Measurements from ENCODE around the gene TMEM107.

DNA sequence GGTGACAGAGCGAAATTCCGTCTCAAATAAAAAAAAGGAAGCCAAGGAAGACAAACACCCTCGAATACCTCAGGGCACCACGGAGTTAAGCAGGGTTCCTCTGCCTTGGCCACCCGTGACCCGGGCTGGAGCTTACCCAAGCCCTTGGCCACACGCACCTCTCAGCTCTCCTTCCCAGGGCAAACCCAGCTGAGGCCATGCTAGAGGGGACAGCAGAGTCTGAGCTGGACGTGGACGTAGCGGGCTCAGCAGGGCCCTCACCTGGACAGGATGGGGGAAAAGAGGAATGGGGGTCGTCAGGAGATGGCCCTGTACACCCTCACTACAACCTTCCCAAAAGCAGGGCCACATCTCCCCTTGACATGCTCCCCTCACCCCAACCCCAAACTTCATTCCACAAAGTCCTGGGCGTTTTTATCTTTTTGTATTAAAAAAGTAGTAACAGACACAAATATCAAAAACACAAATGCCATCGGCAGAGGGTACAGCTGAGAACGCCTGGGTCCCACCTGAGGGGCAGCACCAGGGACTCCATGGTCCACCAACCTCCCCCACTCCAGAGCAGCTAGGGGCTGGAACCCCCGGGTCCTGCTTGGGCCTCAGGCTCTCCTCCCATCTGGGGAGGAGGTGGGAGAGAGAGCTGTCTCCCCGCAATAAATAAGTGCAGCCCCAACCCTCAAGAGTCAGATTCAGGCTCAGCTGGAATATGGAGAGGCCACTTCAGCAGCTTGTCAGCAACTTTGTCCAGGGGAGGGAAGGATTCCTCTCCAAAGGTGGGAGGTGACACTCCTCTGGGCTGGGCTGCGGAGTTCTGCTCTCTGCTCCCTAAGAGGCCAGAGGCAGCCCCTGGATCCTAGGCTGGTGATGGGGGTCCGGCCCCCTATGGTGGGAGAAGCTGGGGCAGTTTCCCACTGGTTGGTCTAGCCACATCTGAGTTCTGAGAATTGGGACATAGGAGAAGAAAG, 35.8 kb downstream of the TMEM107 start:
- no peak for TF ChIP-seq SUZ12 (IDR thresholded peaks at IDR 0.05; ENCODE audit: extremely low read depth, insufficient read depth, insufficient read length)
- no peak for TF ChIP-seq ZNF274 (IDR thresholded peaks at IDR 0.05; ENCODE audit: low read depth, low read length)
- TF ChIP-seq YY1 (IDR thresholded peaks at IDR 0.05; ENCODE audit: insufficient read depth, insufficient read length), result no peak

Data from NT2/D1 (cell line).